HG03342 (cell line): ENCODE results near the gene ADAD2.

Experiments
- ATAC-seq: cut with Tn5 transposase; IDR thresholded peaks from one replicate; pipeline ENCODE4 v1.9.1; 2021; ENCODE audit warnings: mild to moderate bottlenecking, moderate library complexity; ENCODE audit not compliant: unreplicated experiment

Gene ADAD2

DNA sequence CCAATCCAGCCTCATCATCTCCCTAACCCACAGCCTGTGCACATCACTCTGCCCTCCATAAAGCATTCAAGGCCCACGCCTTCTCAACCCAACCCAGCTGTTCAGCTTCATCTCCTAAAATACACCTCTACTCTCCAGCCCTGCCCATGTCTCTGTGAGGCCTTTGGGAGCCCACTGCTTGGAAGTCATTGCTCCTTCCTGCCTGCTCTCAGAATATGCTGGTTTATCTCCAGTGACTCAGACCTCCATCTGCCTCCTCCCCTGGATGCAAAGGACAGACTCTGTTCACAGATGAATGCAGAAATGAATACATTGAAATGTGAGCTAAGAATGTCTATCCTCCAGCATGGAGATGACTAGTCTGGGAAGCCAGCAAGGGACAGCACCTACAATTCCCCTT, 29.9 kb downstream of the ADAD2 start:
- no peak for ATAC-seq

- ATAC-seq, result no peak
Observed at GRCh38 chr16:84223456-84223855, 32.5 kb downstream of the ADAD2 start.

DNA sequence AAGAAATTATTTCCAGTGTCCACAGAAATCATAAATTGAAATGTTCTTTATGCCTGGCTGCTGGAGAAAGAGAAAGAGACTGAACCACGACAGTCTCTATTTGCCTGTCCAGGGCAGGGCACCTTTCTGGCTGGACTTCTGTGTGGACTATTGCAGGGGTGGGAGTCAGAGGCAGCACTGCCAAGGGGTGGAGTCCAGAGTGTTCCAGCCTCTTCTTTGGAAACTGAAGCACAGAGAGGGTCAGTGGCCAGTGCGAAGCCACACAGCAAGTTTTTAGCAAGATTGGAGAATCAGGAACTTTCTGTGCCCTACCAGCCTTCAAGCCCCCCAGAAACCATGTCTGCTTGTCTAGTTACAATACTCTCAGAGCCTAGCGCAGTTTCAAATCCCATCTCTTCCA, 33.6 kb downstream of the ADAD2 start:
- ATAC-seq, result no peak

DNA sequence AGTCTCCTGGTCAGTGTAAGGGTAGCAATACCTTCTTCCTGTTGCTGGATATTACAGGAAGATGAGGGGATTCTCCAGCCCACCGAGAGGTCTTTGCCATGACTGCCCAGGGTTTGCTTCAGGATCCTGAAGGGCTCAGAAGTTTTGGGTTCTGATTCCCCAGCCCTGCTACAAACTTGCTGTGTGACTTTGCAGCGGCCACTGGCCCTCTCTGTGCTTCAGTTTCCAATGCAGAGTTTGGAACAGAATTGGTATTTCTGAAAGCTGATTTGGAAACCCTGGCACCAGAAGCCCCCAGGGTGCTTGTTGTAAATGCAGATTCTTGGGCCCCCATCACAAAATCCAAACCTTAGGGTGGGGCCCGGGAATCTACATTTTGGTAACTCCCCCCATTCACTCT, 34.2 kb downstream of the ADAD2 start:
- ATAC-seq, result no peak

GRCh38 chr16:84225571-84225970, 34.6 kb downstream of the ADAD2 start:
- no peak for ATAC-seq

- ATAC-seq, result no peak
Observed at GRCh38 chr16:84226026-84226425, 35.1 kb downstream of the ADAD2 start.

GRCh38 chr16:84227548-84227947, 36.6 kb downstream of the ADAD2 start:
- ATAC-seq, result no peak

GRCh38 chr16:84228256-84228838, 37.4 kb downstream of the ADAD2 start:
- no peak for ATAC-seq

DNA sequence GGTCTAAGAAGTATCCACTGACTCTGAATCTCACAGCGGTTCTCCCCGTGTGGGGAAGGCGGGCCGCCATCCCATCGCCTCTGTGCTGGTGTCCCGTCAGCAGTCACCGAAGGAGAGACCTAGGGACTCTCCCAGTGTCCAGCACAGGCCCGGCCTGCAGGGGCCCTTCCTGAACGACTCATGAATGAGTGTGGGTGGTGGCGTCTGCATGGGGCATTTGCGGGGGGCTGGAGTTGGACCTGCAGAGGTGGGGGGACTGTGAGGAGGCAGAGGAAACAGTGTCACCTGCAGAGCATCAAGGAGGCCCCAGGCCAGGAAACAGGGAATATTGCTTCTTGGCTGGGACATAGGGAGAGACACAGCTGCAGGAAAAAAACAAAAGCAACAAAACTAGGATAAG, 38.5 kb downstream of the ADAD2 start:
- ATAC-seq, result no peak

DNA sequence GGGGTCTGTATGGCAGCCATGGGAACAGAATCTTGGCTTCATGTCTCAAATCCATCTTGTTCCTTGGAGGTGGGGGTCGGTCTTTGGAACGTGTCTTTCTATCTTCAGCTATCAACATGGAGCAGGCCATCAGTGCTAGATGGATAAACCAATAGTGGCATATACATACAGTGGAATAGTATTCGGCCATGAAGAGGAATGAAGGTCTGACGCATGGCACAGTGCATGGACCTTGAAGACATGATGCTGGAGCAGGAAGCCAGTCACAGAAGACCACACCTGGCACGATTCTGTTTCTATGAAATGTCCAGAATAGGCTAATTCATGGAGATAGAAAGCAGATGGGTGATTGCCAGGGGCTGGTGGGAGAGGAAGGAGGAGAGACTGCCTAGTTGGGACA, 41.1 kb downstream of the ADAD2 start:
- ATAC-seq, result no peak

- no peak for ATAC-seq
Observed at GRCh38 chr16:84232969-84233368, 42.0 kb downstream of the ADAD2 start.

DNA sequence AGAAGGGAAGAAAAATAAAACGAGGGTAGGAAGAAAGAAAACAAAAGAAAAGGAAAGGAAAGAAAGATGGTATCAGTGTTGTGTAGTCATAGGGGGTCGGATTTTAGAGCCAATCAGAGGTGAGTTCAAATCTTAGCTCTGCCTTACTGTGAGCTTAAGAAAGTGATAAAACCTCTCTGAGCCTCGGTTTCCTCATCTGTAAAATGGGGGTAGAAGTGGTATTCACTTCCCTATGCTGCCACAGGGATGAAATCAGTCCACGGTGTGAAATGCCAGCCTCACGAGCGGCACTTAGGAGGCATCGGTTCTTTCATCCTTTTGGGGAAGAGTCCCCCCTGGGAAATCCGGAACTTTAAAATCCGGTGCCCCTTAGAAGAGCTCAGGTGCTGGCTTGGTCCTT, 42.8 kb downstream of the ADAD2 start:
- ATAC-seq, result no peak

DNA sequence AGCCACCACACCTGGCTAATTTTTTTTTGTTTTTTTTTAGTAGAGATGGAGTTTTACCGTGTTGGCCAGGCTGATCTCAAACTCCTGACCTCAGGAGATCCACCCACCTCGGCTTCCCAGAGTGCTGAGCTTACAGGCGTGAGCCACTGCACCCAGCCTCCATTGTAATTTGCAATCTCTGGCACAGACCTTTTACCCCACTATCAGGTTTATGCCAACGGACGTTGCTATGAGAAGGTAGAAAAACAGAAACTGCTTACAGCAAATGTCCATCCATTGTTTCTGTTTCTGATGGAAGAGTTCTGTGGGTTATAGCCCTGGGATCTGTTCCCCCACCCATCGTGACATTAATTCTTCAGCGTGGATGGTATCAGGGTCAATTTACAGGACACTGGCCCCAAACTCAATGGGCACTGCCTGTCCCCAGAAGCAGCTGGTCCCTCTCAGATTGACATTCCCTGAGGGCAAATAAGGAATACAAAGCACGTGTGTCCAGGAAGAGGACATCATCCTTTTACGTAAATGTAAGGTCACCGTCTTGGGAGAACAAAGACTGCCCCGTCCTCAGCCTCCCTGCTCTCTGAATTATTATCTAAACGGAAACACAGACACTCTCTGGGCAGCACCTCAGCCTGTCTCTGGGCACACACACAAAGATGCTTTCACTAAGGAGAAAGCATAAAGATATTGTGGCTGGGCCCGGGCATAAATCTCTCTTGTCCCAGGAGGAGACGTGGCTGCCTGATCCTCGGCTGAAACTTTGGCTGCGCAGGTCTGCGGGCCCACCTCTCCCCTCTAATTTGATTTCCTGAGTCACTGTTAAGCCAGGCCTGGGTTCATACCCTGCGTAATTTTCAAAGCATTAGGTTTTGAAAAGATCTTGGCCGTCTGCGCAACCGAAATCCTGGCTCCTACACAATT, 43.6 kb downstream of the ADAD2 start:
- no peak for ATAC-seq

- ATAC-seq, result no peak
Observed at GRCh38 chr16:84236671-84237070, 45.7 kb downstream of the ADAD2 start.

GRCh38 chr16:84237994-84238750, 47.2 kb downstream of the ADAD2 start:
- no peak for ATAC-seq

DNA sequence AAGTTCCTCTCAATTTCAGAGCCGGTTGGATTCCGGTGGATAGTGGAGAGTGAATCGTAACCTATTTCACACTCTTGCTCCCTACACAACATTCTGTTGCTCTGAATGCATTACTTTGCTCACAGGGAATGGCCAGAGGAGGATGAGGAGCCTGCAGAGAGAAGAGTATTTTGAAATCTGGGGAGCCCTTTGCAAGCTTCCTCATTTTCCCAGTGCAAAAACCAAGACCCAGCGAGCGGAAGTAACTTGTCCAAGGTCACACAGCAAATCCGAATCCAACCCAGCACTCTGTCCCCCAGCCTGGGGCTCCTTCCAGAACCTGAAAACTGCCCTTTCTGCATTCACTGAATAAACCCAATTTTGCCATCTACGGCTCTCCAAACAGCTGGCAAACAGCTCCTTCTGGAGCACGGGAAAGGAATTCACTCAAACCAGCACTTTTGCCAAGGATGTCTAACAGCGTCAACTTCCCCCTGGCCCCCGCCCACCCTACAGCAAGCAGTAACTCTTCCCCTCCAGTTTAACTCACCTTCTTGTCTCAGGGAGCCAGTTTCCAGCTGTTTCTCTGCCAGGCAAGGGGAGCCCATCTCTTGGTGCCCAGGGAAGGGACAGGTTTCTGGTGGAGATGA, 48.3 kb downstream of the ADAD2 start:
- no peak for ATAC-seq

DNA sequence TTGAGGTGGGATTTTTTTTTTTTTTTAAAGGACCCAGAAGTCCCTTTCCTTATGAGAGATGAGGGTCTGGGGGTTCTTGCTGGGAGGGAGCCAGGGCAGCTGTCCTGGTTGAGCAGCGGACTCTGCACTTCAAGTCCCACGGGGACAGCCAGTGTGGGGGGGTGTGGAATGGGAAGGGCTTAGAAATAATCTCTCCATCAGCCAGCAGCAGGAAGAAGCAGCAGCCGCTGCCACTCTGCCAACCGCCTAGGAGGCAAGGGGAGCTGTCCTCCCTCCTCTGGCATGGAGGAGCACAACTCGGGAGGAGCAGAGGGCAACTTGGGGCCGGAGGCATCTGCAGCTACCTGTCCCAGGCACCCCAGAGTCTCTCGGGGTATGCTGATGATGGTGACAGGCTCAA, 49.0 kb downstream of the ADAD2 start, which contains the start of gene KCNG4:
Gene KCNG4, minus strand, starts transcription at position 104 of the 400 bp plus-strand sequence. CDS start 2,527 bp downstream, outside the sequence.
- ATAC-seq, result no peak

- ATAC-seq, result no peak
Observed at GRCh38 chr16:84240455-84240854, 49.5 kb downstream of the ADAD2 start.

- ATAC-seq, result no peak
Observed at GRCh38 chr16:84241778-84242177, 50.8 kb downstream of the ADAD2 start.

DNA sequence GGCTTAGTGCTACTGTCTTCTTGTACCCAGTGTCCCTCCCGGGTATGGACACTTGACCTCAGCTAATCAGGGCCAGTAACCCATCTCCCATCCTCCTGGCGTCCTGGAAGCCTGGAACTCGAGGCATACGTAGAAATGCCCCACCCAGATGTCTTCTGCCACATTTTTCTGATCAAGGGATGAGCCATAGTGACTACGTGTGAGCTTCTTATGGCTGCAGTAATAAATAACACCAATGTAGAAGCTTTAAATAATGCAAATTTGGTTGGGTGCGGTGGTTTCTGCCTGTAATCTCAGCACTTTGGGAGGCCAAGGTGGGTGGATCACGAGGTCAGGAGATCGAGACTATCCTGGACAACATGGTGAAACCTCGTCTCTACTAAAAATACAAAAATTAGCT, 51.9 kb downstream of the ADAD2 start:
- ATAC-seq, result no peak

- ATAC-seq, result no peak
Observed at GRCh38 chr16:84243732-84244131, 52.8 kb downstream of the ADAD2 start.
